Measurements from ENCODE around the gene FAHD2B. TPM values are rescaled to one million over a fixed set of nuclear protein-coding genes. Genes with fewer than 3 reads are reported as not detected.
A peak's percentile ranks its signal among the peaks of the same experiment; 100 is the strongest.
"Not testable (repeated sequence)": the region's sequence is repeated elsewhere in the genome, so short reads cannot be mapped to it uniquely, and the experiment has no call there.

Gene FAHD2B
- total and polyA plus RNA-seq, 2 of the 13 experiments (the other 11 are each of a cell fraction or from before 2014, with no cell fraction given): 6.4 to 6.7 TPM

GRCh38 chr2:97113050-97113881 lies 18.6 kb upstream of the FAHD2B start, which contains the start of gene ANKRD36 (continued):
- TF ChIP-seq, protein P1, sequence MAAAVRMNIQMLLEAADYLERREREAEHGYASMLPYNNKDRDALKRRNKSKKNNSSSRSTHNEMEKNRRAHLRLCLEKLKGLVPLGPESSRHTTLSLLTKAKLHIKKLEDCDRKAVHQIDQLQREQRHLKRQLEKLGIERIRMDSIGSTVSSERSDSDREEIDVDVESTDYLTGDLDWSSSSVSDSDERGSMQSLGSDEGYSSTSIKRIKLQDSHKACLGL (CRISPR knock-in tag; IDR thresholded peaks at IDR 0.05): peak; percentile 80; the same call in 1 of the 2 replicates
- TF ChIP-seq ZNF510 (CRISPR knock-in tag; IDR thresholded peaks at IDR 0.05; ENCODE audit: low read depth): peak; percentile 69; the same call in 1 of the 2 replicates
- TF ChIP-seq DR1 (CRISPR knock-in tag; IDR thresholded peaks at IDR 0.05): peak; percentile 85
- TF ChIP-seq ZBTB20 (CRISPR knock-in tag; IDR thresholded peaks at IDR 0.05; ENCODE audit: borderline replicate concordance, low read depth): peak; percentile 20; the same call in 1 of the 2 replicates
- TF ChIP-seq AHDC1 (CRISPR knock-in tag; IDR thresholded peaks at IDR 0.05; ENCODE audit: borderline replicate concordance): peak; percentile 53; the same call in 1 of the 2 replicates
- TF ChIP-seq SMAD9 (CRISPR knock-in tag; IDR thresholded peaks at IDR 0.05): peak; percentile 54; the same call in 1 of the 2 replicates
- peak; percentile 62; the same call in 1 of the 2 replicates for TF ChIP-seq RXRA (CRISPR knock-in tag; IDR thresholded peaks at IDR 0.05)
- TF ChIP-seq KMT2B (CRISPR knock-in tag; IDR thresholded peaks at IDR 0.05): peak; percentile 71
- peak; percentile 67; the same call in 1 of the 2 replicates for TF ChIP-seq TEAD2 (CRISPR knock-in tag; IDR thresholded peaks at IDR 0.05)
- TF ChIP-seq PHF20 (CRISPR knock-in tag; IDR thresholded peaks at IDR 0.05): peak; percentile 79
- not testable (repeated sequence) for TF ChIP-seq ATF7 (IDR thresholded peaks at IDR 0.05)
- TF ChIP-seq ATF7 (CRISPR knock-in tag; IDR thresholded peaks at IDR 0.05): 0 out of 2 replicates have a peak, but pooled peaks have one; percentile 9
- TF ChIP-seq ZBTB39 (CRISPR knock-in tag; IDR thresholded peaks at IDR 0.05): peak; percentile 87; the same call in 1 of the 2 replicates
- peak; percentile 67; the same call in 1 of the 2 replicates for TF ChIP-seq TSC22D2 (CRISPR knock-in tag; IDR thresholded peaks at IDR 0.05; ENCODE audit: borderline replicate concordance)
- peak; percentile 49; the same call in 1 of the 2 replicates for TF ChIP-seq EED (CRISPR knock-in tag; IDR thresholded peaks at IDR 0.05)
- 0 out of 2 replicates have a peak, but pooled peaks have one; percentile 43 for TF ChIP-seq ZNF292 (CRISPR knock-in tag; IDR thresholded peaks at IDR 0.05; ENCODE audit: borderline replicate concordance, low read depth)
- peak; percentile 76; the same call in 1 of the 2 replicates for TF ChIP-seq ARHGAP35 (CRISPR knock-in tag; IDR thresholded peaks at IDR 0.05; ENCODE audit: borderline replicate concordance)
- peak; percentile 46 for TF ChIP-seq ZNF772 (CRISPR knock-in tag; IDR thresholded peaks at IDR 0.05)
- TF ChIP-seq ESRRA (CRISPR knock-in tag; IDR thresholded peaks at IDR 0.05; ENCODE audit: low read depth): peak; percentile 86

All from HepG2 (cell line).